ENCODE measurements around the gene MET.
"Not testable (repeated sequence)": the region's sequence is repeated elsewhere in the genome, so short reads cannot be mapped to it uniquely, and the experiment has no call there.

MET gene

GRCh38 chr7:116815041-116815440 lies 143.0 kb downstream of the MET start:
- no peak for TF ChIP-seq CTCF (IDR thresholded peaks at IDR 0.05; ENCODE audit: low read depth, low read length)

GRCh38 chr7:116820149-116820548 lies 148.2 kb downstream of the MET start:
- no peak for DNase-seq (ENCODE audit: extremely low read depth, low read depth)
- TF ChIP-seq CTCF (IDR thresholded peaks at IDR 0.05; ENCODE audit: low read depth, low read length), result no peak

More at GRCh38 chr7:116815041-116815440, 143.0 kb downstream of the MET start:
- DNase-seq (ENCODE audit: extremely low read depth, low read depth), result no peak

- DNase-seq (ENCODE audit: extremely low read depth, low read depth), result not testable (repeated sequence)
Measured at GRCh38 chr7:116821647-116822046, 149.7 kb downstream of the MET start.

- TF ChIP-seq CTCF (IDR thresholded peaks at IDR 0.05; ENCODE audit: low read depth, low read length), result no peak
- no peak for DNase-seq (ENCODE audit: extremely low read depth, low read depth)
Measured at GRCh38 chr7:116824449-116824848, 152.5 kb downstream of the MET start.

- no peak for DNase-seq (ENCODE audit: extremely low read depth, low read depth)
- no peak for TF ChIP-seq CTCF (IDR thresholded peaks at IDR 0.05; ENCODE audit: low read depth, low read length)
Measured at GRCh38 chr7:116828281-116828680, 156.3 kb downstream of the MET start.

GRCh38 chr7:116829041-116829440 lies 157.0 kb downstream of the MET start:
- no peak for TF ChIP-seq CTCF (IDR thresholded peaks at IDR 0.05; ENCODE audit: low read depth, low read length)
- no peak for DNase-seq (ENCODE audit: extremely low read depth, low read depth)

GRCh38 chr7:116829493-116829892 lies 157.5 kb downstream of the MET start:
- no peak for TF ChIP-seq CTCF (IDR thresholded peaks at IDR 0.05; ENCODE audit: low read depth, low read length)

GRCh38 chr7:116832692-116833091 lies 160.7 kb downstream of the MET start:
- TF ChIP-seq CTCF (IDR thresholded peaks at IDR 0.05; ENCODE audit: low read depth, low read length), result no peak
- DNase-seq (ENCODE audit: extremely low read depth, low read depth), result no peak

More at GRCh38 chr7:116829493-116829892, 157.5 kb downstream of the MET start:
- DNase-seq (ENCODE audit: extremely low read depth, low read depth), result no peak

Data from AG09319 (cell line).